Measurements from ENCODE around the gene NAV2.
A peak's percentile ranks its signal among the peaks of the same experiment; 100 is the strongest.

NAV2 gene

DNA sequence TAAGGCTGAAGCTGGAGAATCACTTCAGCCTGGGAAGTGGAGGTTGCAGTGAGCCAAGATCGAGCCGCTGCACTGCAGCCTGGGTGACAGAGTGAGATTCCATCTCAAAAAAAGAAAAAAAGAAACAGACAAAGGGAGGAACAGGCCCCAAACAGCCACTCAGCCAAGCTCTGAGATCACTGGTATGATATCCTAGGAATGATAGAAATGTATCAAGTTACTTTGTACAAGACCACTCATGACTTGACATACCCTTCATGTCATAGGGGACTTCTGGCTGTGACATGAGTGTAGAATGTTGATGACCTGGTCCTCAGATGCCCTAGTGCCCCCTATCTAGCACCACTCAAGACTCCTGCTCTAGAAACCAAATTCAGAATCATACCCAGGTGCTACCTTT lies 216.5 kb downstream of the NAV2 start:
- Histone ChIP-seq H3K27me3 (replicated peaks) (no peaks in the 10 kb centered on the region), H3K36me3 (replicated peaks) (peaks cover 3% of the 10 kb centered on the region), H3K27ac (peak overlapping the region; percentile 54), H3K4me3 (ENCODE audit: low read depth, low read length) (no peak overlapping the region)
- in situ Hi-C loops (cut with HindIII; ENCODE audit: low pct_ligation_motif_present, low sequenced_read_pairs) = loop anchor here (25.0 kb wide), 1 partner anchor 433 kb away; the partner anchor contains the start of gene HTATIP2
- TF ChIP-seq, protein P1, sequence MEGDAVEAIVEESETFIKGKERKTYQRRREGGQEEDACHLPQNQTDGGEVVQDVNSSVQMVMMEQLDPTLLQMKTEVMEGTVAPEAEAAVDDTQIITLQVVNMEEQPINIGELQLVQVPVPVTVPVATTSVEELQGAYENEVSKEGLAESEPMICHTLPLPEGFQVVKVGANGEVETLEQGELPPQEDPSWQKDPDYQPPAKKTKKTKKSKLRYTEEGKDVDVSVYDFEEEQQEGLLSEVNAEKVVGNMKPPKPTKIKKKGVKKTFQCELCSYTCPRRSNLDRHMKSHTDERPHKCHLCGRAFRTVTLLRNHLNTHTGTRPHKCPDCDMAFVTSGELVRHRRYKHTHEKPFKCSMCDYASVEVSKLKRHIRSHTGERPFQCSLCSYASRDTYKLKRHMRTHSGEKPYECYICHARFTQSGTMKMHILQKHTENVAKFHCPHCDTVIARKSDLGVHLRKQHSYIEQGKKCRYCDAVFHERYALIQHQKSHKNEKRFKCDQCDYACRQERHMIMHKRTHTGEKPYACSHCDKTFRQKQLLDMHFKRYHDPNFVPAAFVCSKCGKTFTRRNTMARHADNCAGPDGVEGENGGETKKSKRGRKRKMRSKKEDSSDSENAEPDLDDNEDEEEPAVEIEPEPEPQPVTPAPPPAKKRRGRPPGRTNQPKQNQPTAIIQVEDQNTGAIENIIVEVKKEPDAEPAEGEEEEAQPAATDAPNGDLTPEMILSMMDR (IDR thresholded peaks at IDR 0.05; ENCODE audit: low read depth, low read length, missing control alignments) = no peak
- DNase-seq = peak; percentile 52

DNA sequence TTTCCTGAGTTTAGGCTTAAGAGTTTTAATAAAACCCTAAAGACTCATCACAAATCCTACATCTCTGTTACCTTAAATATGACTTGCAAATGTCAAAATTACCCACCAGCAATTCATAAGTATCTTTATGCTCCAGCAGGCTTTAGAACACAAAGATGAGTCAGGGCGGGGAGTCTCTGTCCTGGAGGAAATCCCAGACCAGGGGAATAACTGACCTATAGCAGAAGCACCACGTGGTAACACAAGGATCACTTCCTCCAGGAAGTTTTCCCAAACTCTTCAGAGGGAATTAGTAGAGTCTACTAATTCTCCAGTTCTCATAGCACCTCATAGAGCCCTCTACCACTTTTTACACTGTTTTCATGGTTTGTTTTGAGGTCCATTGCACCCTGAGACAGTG lies 217.0 kb downstream of the NAV2 start:
- H3K36me3 ChIP-seq (replicated peaks) = peaks cover 3% of the 10 kb centered on the region
- peak overlapping the region; percentile 54 for H3K27ac ChIP-seq
- peak; percentile 43 for DNase-seq
- no peak overlapping the region for H3K4me3 ChIP-seq (ENCODE audit: low read depth, low read length)
- H3K27me3 ChIP-seq (replicated peaks) = no peaks in the 10 kb centered on the region
- in situ Hi-C loops (cut with HindIII; ENCODE audit: low pct_ligation_motif_present, low sequenced_read_pairs) = loop anchor here (25.0 kb wide), 1 partner anchor 433 kb away; the partner anchor contains the start of gene HTATIP2
- TF ChIP-seq, protein P1 (IDR thresholded peaks at IDR 0.05; ENCODE audit: low read depth, low read length, missing control alignments) = no peak

DNA sequence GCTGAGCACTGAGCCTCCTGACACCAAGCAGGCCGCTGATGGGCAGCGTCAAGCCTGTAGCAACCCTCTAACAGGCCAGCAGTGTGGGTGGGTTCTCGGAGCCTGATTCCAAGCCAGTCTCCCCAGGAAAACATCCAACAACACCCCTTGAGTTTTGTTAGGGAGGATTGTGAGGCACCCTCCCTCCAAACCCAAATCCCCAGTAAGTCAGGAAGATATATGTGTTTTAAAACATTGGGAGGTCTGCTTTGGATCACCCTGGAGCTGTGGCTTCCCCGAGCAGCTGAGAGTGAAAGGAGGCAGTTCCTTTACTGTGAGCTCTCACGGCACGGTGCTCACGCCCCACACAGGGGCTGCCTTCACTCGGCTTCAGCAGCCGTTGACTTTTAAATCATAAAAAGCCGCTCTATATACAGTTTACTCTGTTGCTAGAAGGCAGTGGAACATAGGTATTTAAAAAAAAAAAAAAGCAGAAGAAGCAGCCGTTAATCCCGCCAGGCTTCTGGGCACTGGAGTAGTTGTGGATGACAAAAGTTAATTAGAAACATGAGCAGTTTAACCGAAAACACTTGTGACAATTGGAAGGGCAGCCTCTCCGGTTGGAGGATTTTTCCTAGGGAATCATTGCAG lies 218.6 kb downstream of the NAV2 start:
- H3K4me3 ChIP-seq (ENCODE audit: low read depth, low read length) = no peak overlapping the region
- peaks cover 3% of the 10 kb centered on the region for H3K36me3 ChIP-seq (replicated peaks)
- TF ChIP-seq, protein P1 (IDR thresholded peaks at IDR 0.05; ENCODE audit: low read depth, low read length, missing control alignments) = no peak
- H3K27ac ChIP-seq = no peak overlapping the region
- H3K27me3 ChIP-seq (replicated peaks) = no peaks in the 10 kb centered on the region
- DNase-seq = no peak
- in situ Hi-C loops (cut with HindIII; ENCODE audit: low pct_ligation_motif_present, low sequenced_read_pairs) = loop anchor here (25.0 kb wide), 1 partner anchor 431 kb away; the partner anchor contains the start of gene HTATIP2

DNA sequence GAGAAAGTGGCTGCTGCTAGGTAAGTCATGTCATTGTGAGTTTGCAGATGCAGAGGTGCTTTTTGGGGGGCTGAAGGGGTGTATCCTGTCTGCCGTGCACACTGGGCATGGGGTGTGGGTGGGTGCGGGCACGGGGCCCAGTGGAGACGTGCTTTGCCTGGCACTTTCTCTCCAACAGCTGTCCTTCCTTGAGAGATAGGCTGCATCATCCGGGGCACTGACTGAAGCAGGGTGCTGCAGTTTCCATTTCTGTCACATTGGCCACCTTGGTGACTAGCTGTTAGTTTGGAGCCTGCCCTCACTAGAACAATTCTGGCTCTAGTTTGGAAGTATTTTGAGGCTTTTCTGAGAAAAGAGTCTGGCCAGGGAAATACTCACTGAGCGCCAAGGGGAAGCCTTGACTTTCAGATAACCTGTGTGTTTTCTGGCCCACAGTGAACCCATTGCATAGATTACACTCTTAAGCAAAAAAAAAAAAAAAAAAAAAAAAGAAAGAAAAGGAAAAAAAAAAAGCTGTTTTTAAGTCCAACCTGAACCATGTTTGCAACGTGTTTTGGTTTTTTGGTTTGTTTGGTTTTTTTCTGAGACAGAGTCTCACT lies 219.2 kb downstream of the NAV2 start:
- DNase-seq = no peak
- H3K4me3 ChIP-seq (ENCODE audit: low read depth, low read length) = no peak overlapping the region
- H3K36me3 ChIP-seq (replicated peaks) = peaks cover 3% of the 10 kb centered on the region
- in situ Hi-C loops (cut with HindIII; ENCODE audit: low pct_ligation_motif_present, low sequenced_read_pairs) = loop anchor here (25.0 kb wide), 1 partner anchor 430 kb away; the partner anchor contains the start of gene HTATIP2
- H3K27me3 ChIP-seq (replicated peaks) = no peaks in the 10 kb centered on the region
- no peak overlapping the region for H3K27ac ChIP-seq
- TF ChIP-seq, protein P1 (IDR thresholded peaks at IDR 0.05; ENCODE audit: low read depth, low read length, missing control alignments) = no peak

DNA sequence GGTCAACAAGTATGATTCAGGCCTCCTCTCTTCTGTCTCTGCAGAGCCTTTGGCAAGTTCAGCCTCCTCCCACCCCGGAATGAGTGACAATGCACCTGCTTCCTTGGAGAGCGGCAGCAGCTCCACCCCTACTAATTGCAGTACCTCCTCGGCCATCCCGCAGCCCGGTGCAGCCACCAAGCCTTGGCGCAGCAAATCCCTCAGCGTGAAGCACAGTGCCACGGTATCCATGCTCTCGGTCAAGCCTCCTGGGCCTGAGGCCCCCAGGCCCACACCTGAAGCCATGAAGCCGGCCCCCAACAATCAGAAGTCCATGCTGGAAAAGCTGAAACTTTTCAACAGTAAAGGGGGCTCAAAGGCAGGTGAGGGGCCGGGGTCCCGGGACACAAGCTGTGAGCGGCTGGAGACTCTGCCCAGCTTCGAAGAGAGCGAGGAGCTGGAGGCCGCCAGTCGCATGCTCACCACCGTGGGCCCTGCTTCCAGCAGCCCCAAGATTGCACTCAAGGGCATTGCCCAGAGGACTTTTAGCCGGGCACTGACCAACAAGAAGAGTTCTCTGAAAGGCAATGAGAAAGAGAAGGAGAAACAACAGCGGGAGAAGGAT lies 220.6 kb downstream of the NAV2 start:
- Histone ChIP-seq H3K36me3 (replicated peaks) (peaks cover 3% of the 10 kb centered on the region), H3K4me3 (ENCODE audit: low read depth, low read length) (no peak overlapping the region), H3K27ac (no peak overlapping the region), H3K27me3 (replicated peaks) (no peaks in the 10 kb centered on the region)
- in situ Hi-C loops (cut with HindIII; ENCODE audit: low pct_ligation_motif_present, low sequenced_read_pairs) = loop anchor here (25.0 kb wide), 1 partner anchor 429 kb away; the partner anchor contains the start of gene HTATIP2
- DNase-seq = no peak
- TF ChIP-seq, protein P1 (IDR thresholded peaks at IDR 0.05; ENCODE audit: low read depth, low read length, missing control alignments) = no peak
